Neural cell (in vitro differentiated cells): Measurements from ENCODE around the gene LY9. TPM values are rescaled to one million over a fixed set of nuclear protein-coding genes. Genes with fewer than 3 reads are reported as not detected.

ENCODE experiments used
- H2AFZ ChIP-seq: fragments of 200-600, 300-800 bp; sonication (generic), shearing (Covaris generic); 2 replicates; pipeline ENCODE4 v1.6.0; 2014; ENCODE audit warnings: low read depth, mild to moderate bottlenecking, antibody characterized with exemption, low read length, moderate library complexity
- H3F3A ChIP-seq: fragments of 200-600 bp; shearing (Covaris generic); 2 replicates; pipeline ENCODE4 v1.6.1; 2016; ENCODE audit warnings: mild to moderate bottlenecking, moderate library complexity, mixed read lengths, antibody characterized with exemption, low read length; ENCODE audit not compliant: insufficient read depth, poor library complexity, severe bottlenecking
- H3K27ac ChIP-seq: fragments of 200-600, 300-800 bp; sonication (generic), shearing (Covaris generic); 2 replicates; pipeline ENCODE4 v1.5.1; 2014; ENCODE audit warnings: mild to moderate bottlenecking, low read length, moderate library complexity
- H3K27me3 ChIP-seq: fragments of 300-800, 200-600 bp; sonication (generic), shearing (Covaris generic); 2 replicates; pipeline ENCODE4 v1.6.0; 2014; ENCODE audit warnings: mild to moderate bottlenecking, low read depth, low read length, moderate library complexity; ENCODE audit not compliant: insufficient read depth
- H3K36me3 ChIP-seq: fragments of 300-800, 200-600 bp; sonication (generic), shearing (Covaris generic); 2 replicates; pipeline ENCODE4 v1.5.1; 2014; ENCODE audit warnings: mild to moderate bottlenecking, antibody characterized with exemption, low read length, moderate library complexity; ENCODE audit not compliant: insufficient read depth
- H3K4me2 ChIP-seq: fragments of 300-800, 200-600 bp; sonication (generic), shearing (Covaris generic); 2 replicates; pipeline ENCODE4 v1.6.0; 2014; ENCODE audit warnings: mild to moderate bottlenecking, low read length
- H3K4me3 ChIP-seq: fragments of 300-800, 200-600 bp; sonication (generic), shearing (Covaris generic); 2 replicates; pipeline ENCODE4 v1.5.1; 2014; ENCODE audit warnings: mild to moderate bottlenecking, low read length, moderate library complexity
- H3K79me2 ChIP-seq: fragments of 200-600 bp; shearing (Covaris generic); replicated peaks from 2 replicates; pipeline ENCODE4 v1.6.0; 2014; ENCODE audit warnings: mild to moderate bottlenecking, low read length, moderate library complexity; ENCODE audit not compliant: insufficient read depth
- H3K9ac ChIP-seq: fragments of 300-800, 200-600 bp; sonication (generic), shearing (Covaris generic); 2 replicates; pipeline ENCODE4 v1.6.1; 2016; ENCODE audit warnings: mild to moderate bottlenecking, low read length, mixed read lengths
- H3K9me2 ChIP-seq: fragments of 200-600 bp; shearing (Covaris generic); 2 replicates; pipeline ENCODE4 v1.6.1; 2016; ENCODE audit warnings: mild to moderate bottlenecking, low read length, mixed read lengths; ENCODE audit not compliant: insufficient read depth
- H3K9me3 ChIP-seq: fragments of 200-600, 300-800 bp; sonication (generic), shearing (Covaris generic); 2 replicates; pipeline ENCODE4 v1.6.1; 2016; ENCODE audit warnings: mild to moderate bottlenecking, mixed run types, low read length, moderate library complexity, mixed read lengths
- H4K20me1 ChIP-seq: fragments of 200-600 bp; shearing (Covaris generic); 2 replicates; pipeline ENCODE4 v1.6.1; 2016; ENCODE audit warnings: mild to moderate bottlenecking, mixed run types; ENCODE audit not compliant: insufficient read depth
- EP300 ChIP-seq: fragments of 450-650 bp; conservative IDR thresholded peaks from 2 replicates; pipeline ENCODE4 v1.6.1; 2014; ENCODE audit warnings: antibody characterized with exemption, mild to moderate bottlenecking, moderate library complexity; ENCODE audit not compliant: poor library complexity, severe bottlenecking
- EZH2 ChIP-seq: fragments of 200-600, 300-800 bp; shearing (Covaris generic), sonication (generic); IDR thresholded peaks from 2 replicates; pipeline ENCODE4 v1.6.1; 2014; ENCODE audit warnings: antibody characterized with exemption, low read length, borderline replicate concordance, mild to moderate bottlenecking; ENCODE audit not compliant: insufficient read depth, poor library complexity, severe bottlenecking
- MXI1 ChIP-seq: fragments of 450-650 bp; conservative IDR thresholded peaks from 2 replicates; pipeline ENCODE4 v1.6.1; 2014; ENCODE audit warnings: antibody characterized with exemption, mild to moderate bottlenecking; ENCODE audit not compliant: poor library complexity, severe bottlenecking
- POLR2AphosphoS5 ChIP-seq: IDR thresholded peaks from 2 replicates; pipeline ENCODE4 v1.6.1; 2012
- RAD21 ChIP-seq: fragments of 450-650 bp; conservative IDR thresholded peaks from 2 replicates; pipeline ENCODE4 v1.6.1; 2014; ENCODE audit warnings: antibody characterized with exemption, mild to moderate bottlenecking, moderate library complexity
- SMC3 ChIP-seq: fragments of 450-650 bp; conservative IDR thresholded peaks from 2 replicates; pipeline ENCODE4 v1.6.1; 2014; ENCODE audit warnings: antibody characterized with exemption, mild to moderate bottlenecking, moderate library complexity; ENCODE audit not compliant: poor library complexity
- TAF1 ChIP-seq: IDR thresholded peaks from 2 replicates; pipeline ENCODE4 v1.6.1; 2012; ENCODE audit warnings: low read depth
- polyA plus RNA-seq: library from polyadenylated mRNA; depleted of rRNA; stranded (reverse); fragments of >200 nt; gene quantifications from 2 replicates; pipeline ENCODE4 v1.2.3, GENCODE V29; 2014
- TF ChIP-seq, protein P1 (sequence below): IDR thresholded peaks from 2 replicates; pipeline ENCODE4 v1.6.1; 2012; ENCODE audit warnings: borderline replicate concordance
- TF ChIP-seq, protein P2 (sequence below): fragments of 450-650 bp; IDR thresholded peaks from 2 replicates; pipeline ENCODE4 v1.5.1; 2014; ENCODE audit warnings: antibody characterized with exemption, mild to moderate bottlenecking, moderate library complexity; ENCODE audit not compliant: poor library complexity, severe bottlenecking

Gene LY9
- polyA plus RNA-seq, 1 donor from 2014 or later, result not detected

DNA sequence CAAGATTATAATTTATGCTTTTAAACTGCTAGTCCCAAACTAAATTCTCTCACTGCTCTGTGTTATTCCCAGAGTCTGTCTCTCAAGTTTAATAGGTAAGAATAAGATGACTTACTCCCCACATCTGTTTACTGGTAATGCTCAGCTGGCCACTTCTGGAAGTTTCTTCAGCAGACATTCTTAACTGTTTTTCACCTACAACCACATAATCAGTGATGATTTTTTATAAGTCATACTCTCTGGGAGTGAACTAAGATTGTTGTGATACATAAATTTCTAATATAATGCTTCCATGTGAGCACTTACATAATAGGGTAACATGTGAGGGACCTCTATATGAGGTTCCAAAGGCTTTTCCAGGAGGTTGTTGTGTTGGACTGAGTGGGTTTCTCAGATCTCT, 48.3 kb upstream of the LY9 start:
- H3K4me3 ChIP-seq, result no peak overlapping the region
- H3F3A ChIP-seq, result no peaks in the 10 kb centered on the region
- H3K9ac ChIP-seq, result no peak overlapping the region
- no peaks in the 10 kb centered on the region for H3K36me3 ChIP-seq
- no peaks in the 10 kb centered on the region for H4K20me1 ChIP-seq
- no peaks in the 10 kb centered on the region for H3K9me2 ChIP-seq
- no peak overlapping the region for H3K27ac ChIP-seq
- TF ChIP-seq POLR2AphosphoS5 (no peak), MXI1 (no peak)
- TF ChIP-seq, protein P1, sequence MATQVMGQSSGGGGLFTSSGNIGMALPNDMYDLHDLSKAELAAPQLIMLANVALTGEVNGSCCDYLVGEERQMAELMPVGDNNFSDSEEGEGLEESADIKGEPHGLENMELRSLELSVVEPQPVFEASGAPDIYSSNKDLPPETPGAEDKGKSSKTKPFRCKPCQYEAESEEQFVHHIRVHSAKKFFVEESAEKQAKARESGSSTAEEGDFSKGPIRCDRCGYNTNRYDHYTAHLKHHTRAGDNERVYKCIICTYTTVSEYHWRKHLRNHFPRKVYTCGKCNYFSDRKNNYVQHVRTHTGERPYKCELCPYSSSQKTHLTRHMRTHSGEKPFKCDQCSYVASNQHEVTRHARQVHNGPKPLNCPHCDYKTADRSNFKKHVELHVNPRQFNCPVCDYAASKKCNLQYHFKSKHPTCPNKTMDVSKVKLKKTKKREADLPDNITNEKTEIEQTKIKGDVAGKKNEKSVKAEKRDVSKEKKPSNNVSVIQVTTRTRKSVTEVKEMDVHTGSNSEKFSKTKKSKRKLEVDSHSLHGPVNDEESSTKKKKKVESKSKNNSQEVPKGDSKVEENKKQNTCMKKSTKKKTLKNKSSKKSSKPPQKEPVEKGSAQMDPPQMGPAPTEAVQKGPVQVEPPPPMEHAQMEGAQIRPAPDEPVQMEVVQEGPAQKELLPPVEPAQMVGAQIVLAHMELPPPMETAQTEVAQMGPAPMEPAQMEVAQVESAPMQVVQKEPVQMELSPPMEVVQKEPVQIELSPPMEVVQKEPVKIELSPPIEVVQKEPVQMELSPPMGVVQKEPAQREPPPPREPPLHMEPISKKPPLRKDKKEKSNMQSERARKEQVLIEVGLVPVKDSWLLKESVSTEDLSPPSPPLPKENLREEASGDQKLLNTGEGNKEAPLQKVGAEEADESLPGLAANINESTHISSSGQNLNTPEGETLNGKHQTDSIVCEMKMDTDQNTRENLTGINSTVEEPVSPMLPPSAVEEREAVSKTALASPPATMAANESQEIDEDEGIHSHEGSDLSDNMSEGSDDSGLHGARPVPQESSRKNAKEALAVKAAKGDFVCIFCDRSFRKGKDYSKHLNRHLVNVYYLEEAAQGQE, result no peak
- H3K4me2 ChIP-seq, result no peak overlapping the region
- H3K9me3 ChIP-seq, result no peaks in the 10 kb centered on the region
- H2AFZ ChIP-seq, result no peak overlapping the region
- no peaks in the 10 kb centered on the region for H3K79me2 ChIP-seq
- no peaks in the 10 kb centered on the region for H3K27me3 ChIP-seq

DNA sequence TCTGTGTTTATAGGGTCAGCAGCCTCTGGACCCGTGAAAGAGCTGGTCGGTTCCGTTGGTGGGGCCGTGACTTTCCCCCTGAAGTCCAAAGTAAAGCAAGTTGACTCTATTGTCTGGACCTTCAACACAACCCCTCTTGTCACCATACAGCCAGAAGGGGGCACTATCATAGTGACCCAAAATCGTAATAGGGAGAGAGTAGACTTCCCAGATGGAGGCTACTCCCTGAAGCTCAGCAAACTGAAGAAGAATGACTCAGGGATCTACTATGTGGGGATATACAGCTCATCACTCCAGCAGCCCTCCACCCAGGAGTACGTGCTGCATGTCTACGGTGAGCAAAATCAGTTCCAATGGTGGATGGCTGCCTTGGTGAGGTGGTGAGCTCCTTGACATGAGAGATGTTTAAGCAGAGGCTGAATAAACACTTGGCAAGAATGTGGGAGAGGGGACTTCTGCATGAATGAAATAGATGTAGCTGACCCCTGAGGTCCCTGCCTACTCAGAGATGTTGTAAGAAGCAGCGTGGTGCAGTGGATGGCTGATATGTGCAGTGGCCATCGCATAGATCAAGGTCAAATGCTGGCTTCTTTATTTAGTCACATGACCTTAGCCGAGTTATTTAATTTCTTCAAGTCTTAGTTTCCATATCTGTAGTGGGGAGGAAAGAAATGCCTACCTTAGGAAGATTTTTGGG, 47.6 kb upstream of the LY9 start:
- H3K27me3 ChIP-seq, result no peaks in the 10 kb centered on the region
- H3K36me3 ChIP-seq, result no peaks in the 10 kb centered on the region
- no peaks in the 10 kb centered on the region for H3K9me2 ChIP-seq
- H3F3A ChIP-seq, result no peaks in the 10 kb centered on the region
- H3K9me3 ChIP-seq, result no peaks in the 10 kb centered on the region
- H2AFZ ChIP-seq, result no peak overlapping the region
- H4K20me1 ChIP-seq, result no peaks in the 10 kb centered on the region
- H3K4me3 ChIP-seq, result no peak overlapping the region
- TF ChIP-seq MXI1, result no peak
- TF ChIP-seq SMC3, result no peak
- TF ChIP-seq, protein P2, sequence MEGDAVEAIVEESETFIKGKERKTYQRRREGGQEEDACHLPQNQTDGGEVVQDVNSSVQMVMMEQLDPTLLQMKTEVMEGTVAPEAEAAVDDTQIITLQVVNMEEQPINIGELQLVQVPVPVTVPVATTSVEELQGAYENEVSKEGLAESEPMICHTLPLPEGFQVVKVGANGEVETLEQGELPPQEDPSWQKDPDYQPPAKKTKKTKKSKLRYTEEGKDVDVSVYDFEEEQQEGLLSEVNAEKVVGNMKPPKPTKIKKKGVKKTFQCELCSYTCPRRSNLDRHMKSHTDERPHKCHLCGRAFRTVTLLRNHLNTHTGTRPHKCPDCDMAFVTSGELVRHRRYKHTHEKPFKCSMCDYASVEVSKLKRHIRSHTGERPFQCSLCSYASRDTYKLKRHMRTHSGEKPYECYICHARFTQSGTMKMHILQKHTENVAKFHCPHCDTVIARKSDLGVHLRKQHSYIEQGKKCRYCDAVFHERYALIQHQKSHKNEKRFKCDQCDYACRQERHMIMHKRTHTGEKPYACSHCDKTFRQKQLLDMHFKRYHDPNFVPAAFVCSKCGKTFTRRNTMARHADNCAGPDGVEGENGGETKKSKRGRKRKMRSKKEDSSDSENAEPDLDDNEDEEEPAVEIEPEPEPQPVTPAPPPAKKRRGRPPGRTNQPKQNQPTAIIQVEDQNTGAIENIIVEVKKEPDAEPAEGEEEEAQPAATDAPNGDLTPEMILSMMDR, result no peak
- no peak for TF ChIP-seq TAF1
- no peak for TF ChIP-seq RAD21
- no peak for TF ChIP-seq EP300
- no peak for TF ChIP-seq POLR2AphosphoS5
- TF ChIP-seq EZH2, result no peak
- TF ChIP-seq, protein P1, result no peak
- H3K27ac ChIP-seq, result no peak overlapping the region
- no peak overlapping the region for H3K4me2 ChIP-seq
- no peaks in the 10 kb centered on the region for H3K79me2 ChIP-seq
- no peak overlapping the region for H3K9ac ChIP-seq
